OCI-LY3 (cell line): Measurements from ENCODE around the gene LBHD1.

Source experiments
- CTCF ChIP-seq: fragments of 200-600, 300-600 bp; sonication (generic); IDR thresholded peaks from 2 replicates; pipeline ENCODE4 v1.5.1; 2014; ENCODE audit warnings: antibody characterized with exemption, low read length, low read depth
- EZH2phosphoT487 ChIP-seq: fragments of 200-600 bp; shearing (Covaris generic); IDR thresholded peaks from 2 replicates; pipeline ENCODE4 v1.6.1; 2018; ENCODE audit warnings: antibody characterized with exemption, mixed run types, low read depth

- TF ChIP-seq CTCF (no peak), EZH2phosphoT487 (no peak)
Measured at GRCh38 chr11:62656796-62657429, 15.2 kb downstream of the LBHD1 start.
